HG03460 (cell line): ENCODE results near the gene ABL1.

ENCODE experiments used
- ATAC-seq: cut with Tn5 transposase; IDR thresholded peaks from one replicate; pipeline ENCODE4 v1.9.1; 2021; ENCODE audit not compliant: unreplicated experiment

The ABL1 gene

GRCh38 chr9:130824643-130825350 is 10.3 kb upstream of the ABL1 start:
- no peak for ATAC-seq

DNA sequence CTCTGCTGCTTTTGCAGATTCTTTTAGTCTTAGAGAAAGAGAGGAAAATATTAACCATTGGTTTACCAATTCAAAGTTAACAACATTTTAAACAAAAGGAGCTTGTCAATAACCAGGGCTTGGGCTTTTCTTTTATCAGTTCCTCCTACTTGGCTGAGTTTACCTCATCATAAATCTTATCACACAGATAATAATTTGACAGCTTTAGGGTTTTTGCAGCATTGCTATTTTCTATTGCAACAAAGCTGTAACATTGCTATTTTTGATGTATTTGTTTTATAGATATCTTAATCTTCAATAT is 9.8 kb upstream of the ABL1 start:
- no peak for ATAC-seq

DNA sequence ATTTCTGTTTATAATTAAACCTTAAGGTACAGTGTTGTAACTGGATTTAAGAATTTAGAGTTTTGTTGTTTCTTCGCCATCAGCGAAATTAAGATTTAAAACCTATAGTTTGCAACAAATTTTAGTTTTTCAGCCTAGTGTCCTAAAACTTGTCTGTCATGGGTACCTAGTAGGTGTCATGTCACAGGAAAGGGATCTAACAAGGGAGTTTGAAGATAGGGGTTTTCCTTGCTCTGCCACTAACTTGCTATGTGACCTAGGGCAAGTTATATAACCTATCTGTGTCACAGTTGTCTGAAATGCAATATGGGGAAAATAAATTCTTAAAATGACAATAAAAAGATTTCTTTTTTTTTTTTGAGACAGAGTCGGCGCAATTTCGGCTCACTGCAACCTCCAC is 9.2 kb upstream of the ABL1 start:
- ATAC-seq, result no peak

DNA sequence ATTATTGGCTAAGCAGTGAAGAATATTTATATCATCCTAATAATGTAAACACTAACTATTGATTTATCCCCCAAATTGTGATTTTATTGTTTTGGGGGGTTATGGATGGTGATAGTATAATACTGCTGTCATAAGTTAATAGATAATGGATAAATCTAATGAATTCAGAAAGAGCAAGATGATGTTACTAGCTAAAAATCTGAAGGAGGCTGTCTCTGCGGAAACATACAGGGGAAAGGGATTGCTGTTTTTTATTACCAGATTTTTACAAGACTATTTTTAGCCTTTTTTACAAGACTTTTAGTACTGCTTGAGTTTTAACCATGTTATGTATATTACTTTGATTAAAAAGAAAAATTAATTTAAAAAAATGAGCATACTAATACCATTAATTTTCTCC is 5.3 kb upstream of the ABL1 start:
- ATAC-seq, result no peak

DNA sequence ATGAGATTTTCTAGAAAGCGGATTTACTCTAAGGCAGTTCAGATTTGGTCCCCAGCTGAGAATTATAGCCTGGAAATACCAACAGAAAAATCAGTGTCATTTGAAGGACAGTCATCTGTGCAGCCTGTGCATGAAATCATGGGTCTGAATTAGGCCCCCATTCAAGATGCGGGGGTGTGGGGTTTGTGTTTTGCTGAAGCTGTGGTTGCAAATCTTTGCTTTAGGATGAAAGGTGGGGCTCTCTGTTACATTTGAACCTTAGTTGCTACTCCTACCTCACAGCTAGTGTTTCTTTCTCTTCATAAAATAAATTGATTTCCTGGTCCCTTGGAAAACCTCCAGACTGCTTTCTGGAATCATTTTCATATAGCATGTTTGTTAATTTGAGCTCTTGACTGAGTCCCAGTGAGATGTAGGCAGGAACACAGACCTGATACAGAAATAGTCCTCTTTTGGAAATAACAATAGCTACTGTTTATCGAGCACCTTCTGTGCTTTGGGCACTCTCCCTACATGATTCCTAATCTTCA is 4.8 kb upstream of the ABL1 start:
- ATAC-seq, result no peak

- ATAC-seq, result no peak
Observed at GRCh38 chr9:130831077-130831476, 4.0 kb upstream of the ABL1 start.

- no peak for ATAC-seq
Observed at GRCh38 chr9:130833031-130833990, 1.7 kb upstream of the ABL1 start.

- ATAC-seq, result peak; percentile 4
Observed at GRCh38 chr9:130835441-130836298, 616 bp downstream of the ABL1 start.

DNA sequence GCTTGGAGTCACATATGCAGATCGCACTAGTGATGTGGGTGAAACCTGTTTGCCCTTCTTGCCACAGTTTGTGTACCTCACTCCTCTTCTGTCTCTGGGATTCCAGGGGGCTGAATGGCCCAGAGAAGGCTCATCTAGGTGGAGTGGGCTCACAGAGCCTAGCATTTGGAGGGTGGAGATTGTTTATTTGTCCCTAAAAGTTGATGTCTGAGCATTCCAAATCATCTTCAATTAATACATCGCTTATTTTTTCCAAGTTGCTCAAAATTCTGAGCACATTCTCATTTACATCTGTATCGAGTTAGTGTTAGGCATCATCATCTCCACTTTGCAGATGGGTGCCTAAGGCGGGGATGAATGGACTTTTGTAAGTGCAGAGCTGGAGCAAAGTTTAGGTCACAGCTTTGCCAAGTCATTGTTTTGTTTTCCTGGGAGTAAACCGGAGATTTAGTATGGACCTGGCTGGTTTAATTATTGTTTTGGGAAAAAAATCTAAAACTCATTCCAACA is 2.0 kb downstream of the ABL1 start:
- ATAC-seq, result no peak

DNA sequence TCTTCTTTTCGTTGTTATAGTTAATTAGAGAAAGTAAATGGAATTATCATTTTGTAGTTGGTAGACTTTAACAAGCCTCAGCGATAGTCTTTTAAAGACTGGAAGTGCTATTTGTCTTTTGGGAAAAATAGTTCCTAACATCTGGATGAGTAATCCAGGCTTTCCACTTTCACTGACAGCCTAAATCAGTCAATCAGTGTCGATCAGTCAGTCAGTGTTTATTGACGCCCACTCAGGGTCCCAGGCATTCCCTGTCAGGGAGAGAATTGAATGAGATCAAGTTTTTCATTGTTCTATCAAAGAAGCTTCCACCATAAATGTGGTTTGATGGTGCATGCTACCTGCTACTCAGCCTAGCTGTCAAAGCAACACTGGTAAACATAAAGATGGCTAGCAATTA is 2.6 kb downstream of the ABL1 start:
- ATAC-seq, result no peak

DNA sequence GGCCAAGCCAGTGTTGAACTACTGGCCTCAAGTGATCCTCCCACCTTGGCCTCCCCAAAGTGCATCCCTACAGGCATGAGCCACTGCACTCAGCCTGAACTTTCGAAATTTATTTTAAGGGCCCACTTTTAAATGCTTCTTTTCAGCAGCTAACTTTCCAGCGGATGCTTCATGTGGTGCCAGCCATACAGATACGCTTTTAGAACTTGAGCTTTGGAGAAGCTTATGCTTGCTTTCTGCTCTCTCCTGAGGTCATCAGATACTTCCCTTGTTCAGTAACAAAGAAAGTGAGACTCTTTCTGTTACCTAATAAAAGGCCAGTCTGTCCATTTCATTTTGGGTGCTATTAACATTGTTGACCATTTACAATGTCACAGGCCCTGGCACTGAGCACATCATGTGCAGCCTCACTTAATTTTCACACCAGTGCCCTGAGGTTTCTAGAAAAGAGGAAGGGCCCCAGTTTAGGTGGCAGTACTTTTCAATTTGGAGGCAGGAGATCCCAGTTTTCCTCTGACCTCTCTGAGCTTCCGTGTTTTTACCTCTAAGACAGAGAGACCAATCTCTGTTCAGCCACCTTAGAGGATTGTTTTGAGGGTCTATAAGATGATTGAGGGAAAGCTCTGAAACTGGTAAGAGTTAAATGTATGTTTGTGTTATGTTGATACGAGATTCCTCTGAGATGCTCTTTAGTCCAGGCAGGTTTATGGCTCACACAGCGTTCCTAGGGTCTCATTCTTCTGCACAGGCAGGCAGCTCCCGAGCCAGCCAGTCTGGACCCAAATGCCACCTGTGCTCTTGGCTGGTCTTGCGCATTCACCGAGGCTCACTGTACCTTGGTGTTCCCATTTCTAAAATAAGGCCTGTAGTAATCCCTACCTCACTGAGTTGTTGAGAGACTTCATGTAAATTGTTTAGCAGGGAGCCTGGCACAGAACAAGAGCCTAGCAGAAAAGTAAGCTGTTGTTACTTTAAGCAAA is 4.4 kb downstream of the ABL1 start:
- ATAC-seq, result no peak

DNA sequence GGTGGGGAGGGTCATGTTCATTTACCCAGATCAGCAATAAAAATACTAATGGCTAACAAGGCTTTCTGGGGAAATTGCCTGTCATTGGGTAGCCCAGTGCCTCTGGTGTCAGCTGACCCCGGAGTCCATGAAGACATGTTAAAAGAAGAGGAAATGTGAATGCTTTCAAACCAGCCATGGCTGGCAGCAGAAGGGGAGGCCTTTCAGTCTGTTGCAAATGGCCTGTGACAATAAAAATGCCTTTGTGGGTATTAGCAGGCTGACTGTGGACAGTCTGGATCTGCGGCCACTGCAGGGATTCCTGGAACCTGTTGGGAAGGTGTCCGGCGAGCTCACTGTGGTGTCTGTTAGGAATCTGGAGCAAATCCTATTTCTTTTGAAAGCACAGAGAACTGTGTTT is 7.5 kb downstream of the ABL1 start:
- no peak for ATAC-seq

DNA sequence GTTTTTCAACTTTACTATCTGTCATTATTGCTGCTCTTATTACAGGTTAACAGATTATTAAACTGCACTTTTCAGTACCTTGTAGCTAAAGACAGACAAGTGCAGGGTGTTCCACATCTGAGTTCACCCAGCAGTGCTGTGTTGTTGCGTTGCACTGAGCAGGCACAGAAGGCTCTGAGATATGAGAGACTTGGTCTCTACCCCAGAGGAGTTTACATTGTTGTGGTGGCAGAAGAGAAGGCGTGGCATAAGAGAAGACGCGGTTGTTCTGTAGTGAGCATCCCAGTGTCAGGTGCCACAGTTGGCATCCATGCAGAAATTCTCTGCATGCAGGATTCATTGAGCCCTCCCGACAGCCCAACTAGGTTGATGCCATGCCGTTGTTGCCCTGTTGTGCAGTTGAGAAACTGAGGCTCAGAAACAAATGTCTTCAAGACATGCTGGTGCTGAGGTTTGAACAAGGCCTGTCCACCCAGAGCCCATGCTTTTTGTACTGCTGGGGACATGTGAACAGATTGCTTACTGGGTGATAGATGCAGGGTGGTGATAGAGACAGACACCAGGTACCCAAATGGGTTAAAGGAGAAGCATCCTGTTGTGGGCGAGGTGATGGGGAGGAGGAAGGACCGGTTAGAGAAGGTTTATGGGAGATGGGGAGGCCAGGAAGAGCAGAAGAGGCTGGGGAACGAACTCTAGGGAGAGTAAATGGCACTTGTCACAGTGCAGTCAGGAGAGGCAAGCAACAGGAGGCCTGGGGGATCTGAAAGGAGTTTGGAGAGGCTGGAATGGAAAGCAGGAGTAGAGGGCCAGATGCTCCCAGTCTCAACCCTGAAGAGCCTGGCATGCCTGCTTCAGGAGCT is 8.2 kb downstream of the ABL1 start:
- ATAC-seq, result no peak

- no peak for ATAC-seq
Observed at GRCh38 chr9:130844044-130844451, 9.0 kb downstream of the ABL1 start.

DNA sequence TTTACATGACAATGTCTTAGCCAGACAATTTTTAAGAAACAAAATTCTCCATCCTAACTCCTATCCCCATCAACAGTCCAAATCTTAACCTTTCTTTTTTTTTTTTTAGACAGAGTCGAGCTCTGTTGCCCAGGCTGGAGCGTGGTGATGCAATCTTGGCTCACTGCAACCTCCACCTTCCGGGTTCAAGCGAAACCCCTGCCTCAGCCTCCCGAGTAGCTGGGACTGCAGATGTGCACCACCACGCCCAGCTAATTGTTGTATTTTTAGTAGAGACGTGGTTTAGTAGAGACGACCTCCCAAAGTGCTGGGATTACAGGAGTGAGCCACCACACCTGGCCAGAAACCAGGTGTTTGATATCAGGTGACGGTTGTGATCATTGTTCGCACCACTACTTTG is 10.2 kb downstream of the ABL1 start:
- no peak for ATAC-seq

GRCh38 chr9:130845901-130846481 is 10.9 kb downstream of the ABL1 start:
- ATAC-seq, result no peak

GRCh38 chr9:130846487-130847305 is 11.6 kb downstream of the ABL1 start:
- ATAC-seq, result no peak
